GM21619 (cell line): Measurements from ENCODE around the gene SLC9A9.
"Not testable (repeated sequence)": the region's sequence is repeated elsewhere in the genome, so short reads cannot be mapped to it uniquely, and the experiment has no call there.

Experiments
- ATAC-seq: cut with Tn5 transposase; IDR thresholded peaks from one replicate; pipeline ENCODE4 v1.9.1; 2021; ENCODE audit not compliant: unreplicated experiment

Gene SLC9A9

DNA sequence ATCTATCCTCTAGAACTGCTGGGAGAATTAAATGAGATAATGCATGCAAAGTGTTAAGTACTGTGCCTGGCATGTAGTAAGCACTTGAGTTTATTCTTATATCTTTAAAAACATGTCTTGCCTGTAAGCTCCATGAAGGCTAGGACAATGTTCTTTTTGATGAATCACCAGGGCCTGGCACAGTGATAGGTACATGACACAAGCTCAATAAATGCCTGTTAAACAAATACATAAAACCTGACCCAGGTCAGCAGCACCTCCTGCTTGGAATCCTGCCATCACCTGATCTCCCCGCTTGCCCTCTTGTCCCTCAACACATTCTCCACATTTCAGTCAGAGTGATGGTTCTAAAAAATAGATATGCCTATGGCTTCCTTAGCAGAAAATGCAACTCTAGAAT is 541.9 kb downstream of the SLC9A9 start:
- no peak for ATAC-seq

DNA sequence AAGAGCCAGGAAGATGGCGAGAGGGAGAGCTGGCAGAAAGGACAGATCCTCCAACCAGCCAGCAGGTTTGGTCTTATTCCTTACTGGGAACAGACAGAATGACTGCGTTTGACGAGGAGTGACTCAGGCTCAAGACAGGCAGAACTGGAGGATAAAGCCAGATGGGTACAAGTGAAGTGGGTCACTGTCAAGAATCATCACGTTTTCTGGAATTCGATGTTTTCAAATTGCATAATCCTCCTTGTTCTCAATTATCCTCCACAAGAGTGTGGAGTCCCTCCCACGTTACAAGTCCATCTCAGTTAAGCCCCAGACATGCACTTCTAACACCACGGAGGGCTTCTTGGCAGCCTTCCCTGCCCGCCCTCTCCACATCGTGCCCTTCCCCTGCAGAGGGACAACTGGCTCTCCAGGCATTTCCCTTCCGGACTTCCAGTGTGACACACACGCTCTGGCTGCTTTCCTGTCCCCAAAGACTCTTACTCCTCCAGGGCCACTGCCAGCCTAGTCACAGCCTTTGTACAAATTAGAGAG is 545.6 kb downstream of the SLC9A9 start:
- ATAC-seq, result no peak

DNA sequence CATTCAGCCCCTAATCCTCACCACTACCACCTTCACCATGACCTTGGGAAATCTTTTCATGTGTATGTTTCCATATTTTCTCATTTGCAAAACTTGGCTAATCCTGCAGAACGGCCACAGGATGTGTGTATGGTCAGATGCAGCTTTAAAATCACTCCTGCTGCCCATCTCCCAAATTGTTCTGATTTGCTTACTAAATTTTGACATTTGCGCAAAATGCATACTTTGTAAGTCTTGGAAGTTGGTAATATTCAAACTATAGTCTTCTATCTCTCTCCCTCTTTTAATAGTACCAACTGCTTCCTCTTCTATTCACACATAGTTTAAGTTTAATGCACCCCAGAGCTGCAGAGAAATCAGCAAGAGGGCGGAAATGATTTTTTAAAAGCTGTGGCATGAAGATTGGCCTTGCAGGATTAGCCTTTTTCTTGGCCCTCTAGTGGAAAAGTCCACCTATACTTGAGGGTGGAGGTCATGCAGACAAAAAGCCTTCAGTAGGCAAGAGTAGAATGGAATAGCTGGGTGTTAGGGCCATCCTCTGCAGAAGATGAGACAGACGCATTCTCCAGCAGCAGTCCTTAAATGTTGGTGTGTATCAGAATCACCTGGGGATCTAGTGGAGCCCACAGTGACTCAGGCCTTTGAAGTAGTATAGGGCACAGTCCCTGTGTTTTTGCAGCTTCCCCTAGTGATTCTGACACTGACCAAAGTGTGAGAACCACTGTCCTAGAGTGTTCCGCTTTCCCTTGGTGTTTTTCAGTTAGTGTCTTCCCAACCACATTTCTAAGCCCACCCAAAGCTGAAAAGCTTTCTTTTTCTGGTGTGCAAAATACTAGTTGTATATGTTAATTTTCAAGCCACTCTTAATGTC is 547.0 kb downstream of the SLC9A9 start:
- no peak for ATAC-seq

DNA sequence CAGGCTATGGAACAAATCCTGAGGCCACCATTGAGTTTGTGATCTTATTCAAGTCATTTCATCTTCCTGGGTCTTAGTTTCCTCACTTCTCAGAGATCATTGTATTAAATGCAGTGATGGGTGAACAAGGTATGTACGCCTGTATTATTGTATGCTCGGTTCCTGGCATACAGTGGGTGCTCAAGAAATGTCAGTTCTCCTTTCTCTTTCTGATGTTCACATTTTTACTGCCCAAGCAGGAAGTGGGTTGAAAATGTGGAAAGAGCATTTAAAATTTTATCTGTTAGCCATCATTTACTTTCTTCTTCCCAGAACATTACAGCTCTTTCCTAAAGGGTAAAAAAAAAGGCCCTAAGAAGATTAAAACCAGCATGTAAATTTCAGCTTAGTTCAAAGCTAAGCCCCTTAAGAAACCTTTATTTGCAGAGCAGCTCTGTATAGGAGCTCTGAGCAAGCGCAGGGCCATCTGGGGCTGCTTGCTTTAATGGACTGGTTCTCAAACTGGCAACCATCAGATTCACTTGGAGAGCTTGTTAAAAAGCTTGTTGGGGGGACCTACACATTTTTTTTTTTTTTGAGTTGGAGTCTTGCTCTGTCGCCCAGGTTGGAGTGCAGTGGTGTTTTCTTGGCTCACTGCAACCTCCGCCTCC is 549.3 kb downstream of the SLC9A9 start:
- no peak for ATAC-seq

DNA sequence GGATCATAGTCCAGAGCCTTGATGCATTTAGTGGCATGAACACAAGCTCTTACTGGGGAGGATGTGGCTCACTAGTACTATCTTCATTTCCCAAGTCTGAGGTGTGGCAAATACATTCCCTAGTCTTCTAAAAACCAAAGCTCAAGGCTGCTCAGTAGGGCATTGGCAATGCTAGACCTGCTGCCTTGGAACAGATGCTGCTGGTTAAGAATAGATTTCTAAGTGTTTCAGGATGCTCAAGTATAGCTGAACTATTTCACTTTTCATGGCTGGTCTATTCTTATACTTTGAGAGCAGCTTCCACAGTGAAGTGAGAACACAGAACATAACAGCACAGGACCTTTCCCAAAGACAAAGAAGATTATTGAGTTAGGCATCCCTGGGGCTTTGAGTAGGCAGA is 549.9 kb downstream of the SLC9A9 start:
- no peak for ATAC-seq

DNA sequence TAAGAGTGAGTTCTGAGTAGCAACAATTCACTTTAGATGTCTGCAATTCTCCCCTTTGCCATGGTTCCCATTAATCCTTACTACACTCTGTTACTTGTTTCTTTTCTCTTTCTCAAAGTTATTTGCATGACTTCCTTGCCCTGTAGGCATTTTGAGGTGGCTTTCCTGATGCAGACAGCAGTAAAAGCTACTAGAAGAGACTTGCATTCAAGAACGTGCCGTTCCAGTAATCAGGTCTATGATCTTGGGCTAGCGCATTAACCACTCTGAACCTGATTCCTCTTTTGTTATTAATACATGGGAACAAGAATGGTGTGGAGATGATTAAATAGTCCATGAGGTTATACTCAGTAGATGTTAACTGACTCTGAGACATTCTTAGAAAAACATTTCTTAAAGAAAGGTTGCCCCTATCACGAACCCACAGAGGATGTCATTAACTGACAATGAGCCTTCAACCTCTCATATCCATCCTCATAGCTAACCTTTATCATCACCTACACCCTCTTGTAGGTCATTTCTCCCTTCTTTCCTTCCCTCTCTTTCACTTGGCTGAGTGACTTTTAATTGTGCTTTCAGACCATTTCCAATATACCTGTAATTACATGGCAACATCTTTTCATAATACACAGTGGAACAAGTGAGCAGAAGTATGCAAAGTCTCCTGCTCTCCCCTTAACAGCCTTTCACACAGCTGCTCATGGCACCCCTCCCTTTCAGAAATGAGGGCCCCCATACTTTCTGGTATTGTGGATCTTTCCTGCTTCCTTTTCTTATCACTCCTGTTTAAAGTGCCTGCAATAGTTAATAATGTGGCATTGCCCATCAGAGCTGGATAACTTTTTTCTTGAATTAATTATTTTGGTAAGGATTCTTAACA is 552.8 kb downstream of the SLC9A9 start:
- no peak for ATAC-seq

DNA sequence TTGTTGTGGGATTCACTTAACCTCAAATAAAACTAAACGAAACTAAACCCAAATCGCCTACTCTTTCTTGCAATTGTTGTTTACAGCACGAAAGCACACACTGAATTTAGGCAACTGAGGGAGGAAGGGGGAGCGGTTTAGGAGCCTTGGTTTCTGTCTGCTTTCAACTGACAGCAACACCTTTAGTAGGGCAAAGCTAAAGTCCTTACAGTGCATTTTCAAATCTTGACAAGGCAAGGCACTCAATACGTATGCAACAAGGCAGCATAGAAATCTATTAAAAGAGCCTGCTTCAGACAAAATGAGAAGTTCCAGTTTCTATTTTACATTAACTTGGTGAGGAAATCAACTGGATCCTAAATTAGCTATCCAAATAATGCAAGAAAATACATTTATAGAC is 554.1 kb downstream of the SLC9A9 start:
- ATAC-seq, result no peak

DNA sequence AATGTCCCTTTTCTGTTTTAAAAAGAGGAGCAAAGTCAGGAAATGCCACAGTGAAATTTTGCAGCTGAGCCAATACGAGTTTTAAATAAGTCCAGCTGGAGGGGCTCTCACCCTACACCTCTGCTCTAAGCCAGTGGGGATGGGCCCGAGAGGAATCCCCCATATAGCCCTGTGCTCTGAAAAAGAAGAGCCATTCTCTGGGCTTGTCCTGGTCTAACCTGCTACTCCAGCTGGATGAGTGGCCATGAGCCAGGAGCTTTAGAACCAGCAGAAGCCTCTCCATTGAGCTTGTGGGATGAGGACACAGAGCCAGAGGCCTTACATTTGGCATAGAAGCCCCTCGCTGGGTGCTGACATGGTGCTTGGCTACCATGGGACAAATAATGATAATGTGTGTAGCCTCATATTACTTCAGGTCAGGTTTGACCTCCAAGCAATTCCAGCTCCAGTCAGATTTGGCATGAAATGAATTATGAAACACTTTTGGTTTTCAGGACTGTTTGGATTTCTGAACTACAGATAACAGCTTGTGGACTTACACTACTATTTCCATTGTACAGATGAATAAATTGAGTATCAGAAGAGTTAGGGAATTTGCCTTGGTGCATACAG is 556.3 kb downstream of the SLC9A9 start:
- ATAC-seq, result no peak

DNA sequence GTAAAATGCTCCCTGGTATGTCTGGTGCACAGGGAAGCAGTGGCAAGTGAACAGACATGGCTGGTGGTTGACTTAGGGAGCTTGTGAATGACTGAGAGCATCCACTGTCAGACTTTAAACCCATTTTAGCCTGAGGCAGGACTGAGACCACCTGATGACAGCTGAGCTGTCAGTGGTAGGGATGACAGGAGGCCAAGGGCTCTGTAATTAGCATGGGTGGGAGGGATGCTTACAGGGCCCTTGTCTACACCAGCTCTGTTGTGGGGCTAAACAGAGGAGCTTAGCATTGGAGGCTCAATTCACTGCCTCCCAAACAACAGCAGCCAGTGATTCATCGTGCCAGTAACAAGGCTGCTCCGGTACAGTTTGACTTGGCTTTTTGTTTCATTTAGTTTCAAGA is 559.3 kb downstream of the SLC9A9 start:
- no peak for ATAC-seq

DNA sequence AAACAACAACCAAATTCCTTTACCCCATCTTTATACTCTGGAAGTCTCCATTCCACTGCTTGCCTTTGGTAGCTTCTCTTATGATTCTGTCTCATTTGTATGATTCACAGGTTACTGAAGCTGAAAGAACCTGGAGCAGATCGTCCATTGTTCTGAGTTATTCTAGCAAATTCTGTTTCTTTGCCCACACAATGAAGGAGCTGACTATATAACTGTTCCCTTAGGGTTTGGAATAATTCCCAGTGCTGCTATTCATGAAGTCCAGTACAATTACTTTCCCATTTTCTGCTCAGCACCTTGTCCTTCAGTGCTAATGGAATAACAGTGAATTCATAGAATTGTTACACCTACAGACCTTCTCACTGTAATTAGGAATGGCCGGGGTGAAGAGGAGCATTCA is 560.9 kb downstream of the SLC9A9 start:
- no peak for ATAC-seq

DNA sequence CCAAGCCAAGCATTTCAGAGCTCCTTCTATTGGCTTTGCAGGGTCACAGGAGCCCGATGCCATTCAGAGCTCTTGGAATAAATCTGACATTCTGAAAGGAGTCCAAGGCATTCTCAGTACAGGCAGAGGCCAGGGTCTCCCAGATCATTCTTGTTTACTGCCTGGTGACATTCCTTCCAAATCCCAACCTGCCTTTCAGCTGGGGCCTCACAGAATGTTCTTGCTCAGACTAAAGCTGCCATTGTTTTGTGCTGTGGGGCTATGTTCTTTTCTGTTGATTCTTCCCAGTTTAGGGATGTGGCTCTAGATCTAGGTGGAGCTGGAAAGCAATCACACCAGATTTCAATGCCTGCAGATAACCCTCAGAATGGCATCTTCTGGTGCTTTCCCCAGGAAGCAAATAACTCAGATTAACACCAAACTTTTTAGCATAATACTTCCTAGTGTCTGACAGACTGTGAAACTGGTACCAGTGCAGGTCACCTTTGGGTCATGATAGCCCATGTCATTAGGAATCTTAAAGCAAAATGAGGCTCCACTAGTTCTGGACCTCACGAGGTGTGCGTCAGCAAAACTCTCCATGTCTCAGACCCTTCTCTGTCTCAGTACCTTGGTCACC is 561.8 kb downstream of the SLC9A9 start:
- no peak for ATAC-seq

DNA sequence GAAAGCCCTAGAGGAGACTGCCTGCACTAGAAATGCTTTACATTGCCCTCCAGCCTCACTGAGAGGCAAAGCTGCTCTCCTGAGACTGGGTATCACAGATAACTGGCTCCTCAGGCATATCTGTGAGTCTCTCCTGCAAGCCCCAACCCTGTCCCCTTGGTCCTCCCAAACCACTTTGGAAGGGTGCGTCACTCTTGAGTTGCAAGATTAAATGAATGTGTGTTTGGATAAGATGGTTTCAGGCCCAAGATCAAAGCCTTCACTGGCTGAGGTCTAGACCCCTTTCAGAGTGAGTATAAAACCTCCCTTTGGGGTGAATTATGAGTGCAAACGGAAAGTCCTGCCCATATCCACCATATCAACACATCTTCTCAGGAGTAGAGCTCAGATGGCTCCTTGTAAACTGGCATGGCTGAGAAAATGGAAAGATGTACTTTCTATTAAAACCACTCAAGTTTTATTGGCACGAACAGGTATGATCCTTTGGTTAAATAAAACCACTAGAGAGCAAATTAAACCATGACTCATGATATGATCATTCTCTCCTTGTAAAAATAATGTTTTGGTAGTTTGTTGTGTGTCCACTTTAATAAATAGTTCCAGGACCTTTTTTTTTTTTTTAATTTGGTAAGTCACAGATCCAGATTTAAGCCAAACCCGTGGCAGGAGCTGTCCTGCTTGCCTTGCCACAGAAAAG is 564.7 kb downstream of the SLC9A9 start:
- ATAC-seq, result no peak

DNA sequence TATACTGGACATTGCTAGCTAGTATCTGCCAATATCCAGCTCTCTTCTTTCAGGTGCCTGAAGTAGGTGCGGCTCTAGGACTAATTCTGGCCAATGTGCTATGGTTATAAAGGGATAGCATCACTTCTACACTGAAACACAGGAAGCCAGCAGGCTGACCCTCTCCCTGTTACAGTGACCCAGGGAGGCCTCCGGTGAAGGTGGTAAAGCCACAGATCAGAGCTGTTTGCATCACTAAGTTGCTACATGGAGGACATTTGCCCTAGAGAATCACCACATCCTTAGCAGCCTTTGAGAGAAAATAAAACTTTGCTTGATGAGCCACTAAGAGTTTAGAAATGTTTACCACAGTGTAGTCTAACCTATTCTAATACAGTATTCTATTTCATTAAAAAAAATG is 567.3 kb downstream of the SLC9A9 start:
- ATAC-seq, result no peak

DNA sequence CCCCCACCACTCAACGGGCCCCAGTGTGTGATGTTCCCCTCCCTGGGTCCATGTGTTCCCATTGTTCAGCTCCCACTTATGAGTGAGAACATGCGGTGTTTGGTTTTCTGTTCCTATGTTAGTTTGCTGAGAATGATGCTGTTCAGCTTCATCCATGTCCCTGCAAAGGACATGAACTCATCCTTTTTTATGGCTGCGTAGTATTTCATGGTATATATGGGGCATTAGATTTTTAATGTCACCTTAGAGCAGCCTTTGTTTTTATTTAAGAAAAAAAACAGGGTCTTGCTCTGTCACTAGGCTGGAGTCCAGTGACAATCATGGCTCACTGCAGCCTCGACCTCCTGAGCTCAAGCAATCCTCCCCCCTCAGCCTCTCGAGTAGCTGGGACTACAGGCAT is 568.7 kb downstream of the SLC9A9 start:
- not testable (repeated sequence) for ATAC-seq

DNA sequence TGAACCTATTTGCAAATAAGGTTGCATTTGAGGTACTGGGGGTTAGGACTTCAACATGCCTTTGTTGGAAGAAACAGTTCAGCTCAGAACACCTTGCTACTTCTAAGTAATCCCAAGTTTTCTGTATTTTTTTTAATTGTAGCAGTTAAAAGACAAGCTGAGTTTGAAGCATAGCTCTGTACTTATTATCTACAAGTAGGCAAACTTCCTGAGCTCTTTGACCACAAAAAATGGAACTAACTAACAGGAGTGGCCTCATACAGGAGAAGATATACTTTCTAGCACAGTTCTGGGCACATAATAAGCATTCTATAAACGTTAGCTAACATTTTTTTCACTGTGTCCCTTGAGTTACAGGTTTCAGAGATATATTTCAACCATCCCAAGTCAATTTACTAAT is 569.5 kb downstream of the SLC9A9 start:
- ATAC-seq, result no peak

DNA sequence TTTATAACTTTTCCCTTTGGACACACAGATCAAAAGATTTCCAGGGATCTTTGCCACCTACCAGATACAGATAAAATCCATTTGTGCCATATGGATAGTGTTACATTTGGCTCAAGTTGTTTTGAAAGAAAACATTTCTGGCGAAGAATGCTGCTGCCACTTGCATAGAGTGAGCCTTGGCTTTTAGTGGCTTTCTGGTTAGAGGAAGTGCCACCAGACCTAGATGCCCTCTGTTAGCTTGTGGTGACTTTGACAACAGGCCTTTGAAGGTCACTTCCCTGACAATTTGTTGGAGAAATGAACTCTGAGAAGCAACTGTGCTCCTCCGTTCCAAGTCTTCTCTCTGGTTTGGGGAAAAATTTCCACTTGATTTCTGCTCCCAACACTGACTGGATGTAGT is 570.7 kb downstream of the SLC9A9 start:
- no peak for ATAC-seq

DNA sequence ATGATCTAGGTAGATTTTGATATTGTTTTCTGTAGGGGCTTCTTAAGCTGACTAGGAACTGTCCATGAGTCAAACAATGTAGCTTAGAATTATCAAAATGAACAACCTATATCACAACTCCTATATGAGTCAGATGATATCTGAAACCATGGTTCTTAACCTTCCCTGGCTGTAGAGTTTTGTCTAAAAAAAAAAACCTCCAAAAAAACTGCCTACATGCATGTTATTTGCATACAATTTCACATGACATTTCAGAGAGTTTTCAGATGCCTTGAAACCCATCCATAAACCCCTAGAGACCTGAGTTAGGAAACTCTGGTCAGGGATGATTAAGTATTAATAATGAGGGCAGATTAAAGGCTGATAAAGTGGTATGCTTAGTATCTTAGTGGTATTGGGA is 571.7 kb downstream of the SLC9A9 start:
- peak; percentile 69 for ATAC-seq

DNA sequence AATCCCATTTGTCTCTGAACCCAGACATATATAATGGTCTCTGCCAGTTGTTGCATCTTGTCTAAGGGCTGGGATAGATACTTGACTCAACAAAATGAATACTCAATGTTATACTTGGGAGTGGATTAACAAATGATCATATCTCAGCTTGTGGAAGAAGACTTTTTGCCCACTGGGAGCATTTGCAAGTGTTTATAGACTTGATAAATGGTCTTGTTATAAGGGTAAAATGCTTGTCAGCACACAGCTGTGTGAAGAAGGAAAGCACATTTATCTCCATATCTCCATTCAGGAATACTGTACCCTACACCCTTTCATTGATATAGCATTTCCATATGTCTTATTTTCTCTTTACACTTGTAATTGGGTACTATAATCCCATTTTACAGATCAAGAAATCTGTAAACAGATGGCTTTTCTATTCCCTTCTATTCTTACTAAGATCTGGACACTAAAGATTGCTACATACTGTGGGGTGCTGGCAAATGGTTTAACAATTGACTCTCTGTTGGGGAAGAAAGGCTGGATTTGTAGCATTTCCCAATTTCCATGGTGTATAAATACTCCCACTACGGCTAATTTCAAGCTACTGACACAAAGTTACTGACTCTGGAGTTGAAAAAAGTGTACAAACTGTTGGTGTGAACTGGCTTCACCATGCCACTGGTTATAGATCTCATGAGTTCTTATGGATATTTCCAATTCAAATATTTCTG is 574.1 kb downstream of the SLC9A9 start:
- ATAC-seq, result no peak

DNA sequence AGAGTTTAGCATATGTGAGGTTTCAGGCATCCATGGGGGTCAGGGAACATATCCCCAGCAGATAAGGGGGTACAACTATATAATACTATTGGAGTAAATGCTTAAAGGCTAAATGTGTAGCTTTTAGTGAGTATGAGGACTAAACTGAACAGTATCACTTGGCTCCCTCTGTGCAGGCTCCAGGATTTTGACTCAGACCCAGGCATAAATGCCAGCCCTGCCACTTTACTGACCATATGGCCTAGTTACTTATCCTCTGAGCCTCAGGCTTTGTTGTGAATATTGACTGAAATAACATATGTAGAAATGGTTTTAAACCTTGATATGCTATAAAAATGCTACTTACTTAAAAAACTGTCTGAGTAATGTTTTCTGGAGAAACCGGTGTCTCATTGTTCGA is 577.1 kb downstream of the SLC9A9 start:
- ATAC-seq, result no peak
